Limb (tissue), 2 donors: ENCODE results near the gene TTBK2.
"Not testable (repeated sequence)": the region's sequence is repeated elsewhere in the genome, so short reads cannot be mapped to it uniquely, and the experiment has no call there.

Experiments
- DNase-seq, 2 donors: peaks; one replicate each; pipeline ENCODE4 v3.0.0-alpha.2; 2016; ENCODE audit errors: extremely low spot score in 2 of 2

TTBK2 gene

DNA sequence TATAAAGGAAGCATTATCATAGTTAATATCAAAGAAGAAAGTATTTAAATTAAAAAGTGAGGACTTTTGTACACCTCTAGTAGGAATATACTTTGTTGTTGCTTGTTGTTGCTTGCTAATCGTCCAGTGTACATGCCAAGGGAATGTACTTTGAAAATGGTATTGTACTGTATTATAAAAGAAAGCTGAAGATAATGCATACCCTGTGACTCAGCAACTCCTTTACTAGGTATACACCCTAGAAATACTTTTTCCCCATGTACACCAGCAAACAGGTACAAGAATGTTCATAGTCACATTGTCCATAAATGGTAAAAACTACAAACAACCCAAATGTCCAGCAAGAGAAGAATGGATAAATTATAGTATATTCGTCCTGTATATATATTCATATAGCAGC, 12.0 kb downstream of the TTBK2 start:
- no peak for DNase-seq

DNA sequence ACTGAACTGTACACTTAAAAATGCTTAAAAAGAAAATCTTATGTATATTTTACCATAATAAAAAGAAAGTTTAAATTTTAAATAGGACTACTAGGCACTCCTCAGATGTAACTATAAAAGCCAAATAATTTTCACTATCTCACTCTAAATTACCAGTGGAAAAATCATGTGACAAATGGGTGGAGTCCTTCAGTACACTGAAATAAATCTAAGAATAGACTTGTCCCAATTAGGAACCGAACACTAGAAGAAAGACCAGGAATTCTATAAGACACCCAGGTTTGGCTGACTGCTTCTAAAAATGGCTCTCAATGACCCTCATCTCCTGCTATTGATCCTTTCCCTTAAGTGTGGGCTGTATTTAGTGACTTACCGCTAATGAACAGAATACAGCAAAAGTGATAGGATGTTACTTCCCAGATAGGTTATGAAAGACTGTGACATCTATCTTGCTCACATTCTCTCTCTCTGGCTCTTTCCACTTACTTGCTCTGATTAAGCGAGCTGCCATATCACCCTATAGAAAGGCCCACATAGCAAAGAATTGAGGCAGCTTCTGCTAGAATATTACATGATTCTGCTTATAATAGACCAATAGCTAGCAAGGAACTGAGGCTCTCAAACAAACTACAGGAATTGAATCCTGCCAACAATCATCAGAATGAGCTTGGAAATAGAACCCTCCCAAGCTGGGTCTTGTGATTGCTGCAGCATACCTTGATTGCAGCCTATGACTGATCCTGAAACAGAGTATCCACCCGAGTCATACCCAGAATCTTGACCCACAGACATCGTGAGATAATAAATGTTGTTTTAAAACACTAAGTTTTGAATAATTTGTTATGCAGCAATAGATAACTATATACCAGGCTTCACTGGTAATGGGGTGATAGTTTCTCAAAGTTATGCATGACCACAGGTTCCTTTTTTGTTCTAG, 16.9 kb downstream of the TTBK2 start:
- no peak for DNase-seq

DNA sequence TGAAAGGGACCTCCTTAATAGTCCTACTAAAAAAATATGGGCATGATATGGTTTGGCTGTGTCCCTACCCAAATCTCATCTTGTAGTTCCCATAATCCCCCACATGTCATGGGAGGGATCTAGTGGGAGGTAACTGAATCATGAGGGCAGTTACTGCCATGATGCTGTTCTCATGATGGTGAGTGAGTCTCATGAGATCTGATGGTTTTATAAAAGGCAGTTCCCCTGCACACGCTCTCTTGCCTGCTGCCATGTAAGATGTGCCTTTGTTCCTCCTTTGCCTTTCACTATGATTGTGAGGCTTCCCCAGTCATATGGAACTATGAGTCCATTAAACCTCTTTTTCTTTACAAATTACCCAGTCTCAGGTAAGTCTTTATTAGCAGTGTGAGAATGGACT, 26.7 kb downstream of the TTBK2 start:
- not testable (repeated sequence) for DNase-seq

DNA sequence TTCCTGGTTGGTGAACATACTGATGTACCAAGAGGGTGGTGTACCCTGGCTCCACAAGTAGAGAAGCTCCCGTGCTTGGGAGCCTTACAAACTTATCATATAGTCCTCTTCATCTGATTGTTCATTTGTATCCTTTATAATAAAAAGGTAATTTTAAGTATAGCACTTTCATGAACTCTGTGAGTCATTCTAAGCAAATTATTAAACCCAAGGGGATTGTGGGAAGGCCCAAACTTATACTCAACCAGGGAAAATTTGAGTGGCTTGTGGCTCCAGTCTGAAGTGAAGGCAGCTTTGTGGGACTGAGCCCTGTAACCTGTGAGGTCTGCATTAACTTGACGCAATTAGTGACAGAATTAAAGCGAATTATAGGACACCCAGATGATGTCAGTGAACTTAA, 29.0 kb downstream of the TTBK2 start:
- no peak for DNase-seq

DNA sequence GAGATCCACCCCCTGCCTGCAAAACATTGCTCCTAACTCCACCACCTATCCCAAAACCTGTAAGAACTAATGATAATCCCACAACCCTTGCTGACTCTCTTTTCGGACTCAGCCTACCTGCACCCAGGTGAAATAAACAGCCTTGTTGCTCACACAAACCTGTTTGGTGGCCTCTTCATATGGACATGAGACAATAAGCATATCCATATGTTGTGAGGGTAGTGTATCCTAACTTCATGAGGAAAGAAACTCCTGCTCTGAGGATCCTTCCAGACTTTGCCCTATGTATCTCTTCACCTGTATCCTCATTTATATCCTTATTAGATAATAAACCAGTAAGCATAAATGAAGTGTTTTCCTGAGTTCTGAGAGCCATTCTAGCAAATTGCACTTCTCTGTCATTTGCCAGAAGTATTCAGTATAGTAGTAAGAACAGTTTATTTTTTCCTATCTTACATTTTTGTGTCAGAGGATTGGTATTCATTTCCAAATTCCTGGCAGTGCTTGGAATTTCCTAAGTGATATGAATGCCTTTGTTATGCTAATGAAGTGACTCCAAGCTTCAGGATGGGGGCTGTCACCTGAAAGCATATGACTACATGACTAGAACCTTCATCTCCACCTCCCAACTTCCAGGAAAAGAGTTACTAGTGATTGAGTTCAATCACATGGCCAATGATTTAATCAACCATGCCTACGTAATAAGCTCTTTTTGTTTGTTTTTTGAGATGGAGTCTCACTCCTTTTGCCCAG, 30.2 kb downstream of the TTBK2 start:
- no peak for DNase-seq

DNA sequence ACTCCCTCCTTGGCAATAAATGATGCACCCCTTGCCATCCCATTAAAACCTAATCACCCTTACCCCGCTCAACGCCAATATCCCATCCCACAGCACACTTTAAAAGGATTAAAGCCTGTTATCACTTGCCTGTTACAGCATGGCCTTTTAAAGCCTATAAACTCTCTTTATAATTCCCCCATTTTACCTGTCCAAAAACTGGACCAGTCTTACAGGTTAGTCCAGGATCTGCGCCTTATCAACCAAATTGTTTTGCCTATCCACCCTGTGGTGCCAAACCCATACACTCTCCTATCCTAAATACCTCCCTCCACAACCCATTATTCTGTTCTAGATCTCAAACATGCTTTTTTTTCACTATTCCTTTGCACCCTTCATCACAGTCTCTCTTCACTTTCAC, 33.2 kb downstream of the TTBK2 start:
- not testable (repeated sequence) for DNase-seq

DNA sequence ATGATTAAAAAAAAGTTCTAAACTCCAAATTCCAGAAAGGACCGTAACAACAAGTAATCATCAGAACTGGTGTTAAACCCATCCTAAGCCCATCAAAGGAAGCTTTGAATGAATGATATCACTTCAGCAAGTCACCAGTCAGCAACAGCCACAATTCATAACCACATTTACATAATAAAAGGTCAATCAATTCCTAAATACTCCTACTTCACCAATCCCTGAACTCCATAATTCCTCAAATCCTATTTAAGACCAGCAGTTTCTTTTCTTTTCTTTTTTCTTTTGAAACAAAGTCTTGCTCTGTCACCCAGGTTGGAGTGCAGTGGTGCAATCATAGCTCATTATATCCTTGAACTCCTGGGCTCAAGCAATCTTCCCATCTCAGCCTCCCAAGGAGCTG, 40.5 kb downstream of the TTBK2 start:
- no peak for DNase-seq

DNA sequence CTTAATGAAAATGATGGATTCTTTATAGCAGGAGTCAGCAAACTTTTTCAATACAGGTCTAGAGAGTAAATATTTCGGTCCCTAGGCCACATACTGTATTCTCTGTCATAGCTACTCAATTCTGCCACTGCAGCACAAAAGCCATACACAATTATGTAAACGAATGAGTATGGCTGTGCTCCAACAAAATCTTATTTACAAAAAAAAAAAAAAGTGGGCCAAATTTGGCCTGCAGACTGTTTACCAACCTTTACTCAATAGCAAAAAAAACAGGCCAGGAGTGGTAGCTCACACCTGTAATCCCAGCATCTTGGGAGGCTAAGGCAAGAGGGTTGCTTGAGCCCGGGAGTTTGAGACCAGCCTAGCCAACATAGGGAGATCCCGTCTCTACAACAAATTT, 41.1 kb downstream of the TTBK2 start:
- no peak for DNase-seq

DNA sequence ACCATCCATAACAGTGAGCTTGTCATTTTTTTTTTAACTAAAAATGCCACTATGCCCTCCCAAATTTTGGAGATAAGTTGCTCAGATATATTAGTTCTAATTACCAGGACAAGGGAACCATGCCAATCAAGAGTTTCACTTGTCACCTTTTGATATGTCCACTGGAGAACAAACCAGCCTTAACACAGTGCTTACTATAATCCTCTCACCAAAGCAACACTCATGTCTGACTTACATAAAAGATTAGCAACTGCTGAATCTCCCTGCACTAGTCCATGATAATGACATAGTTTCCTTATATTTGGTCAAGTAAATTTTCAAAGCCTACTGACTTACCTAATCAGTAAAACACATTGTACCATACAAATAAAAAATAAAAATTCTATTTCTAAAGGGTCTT, 44.4 kb downstream of the TTBK2 start:
- DNase-seq = no peak

DNA sequence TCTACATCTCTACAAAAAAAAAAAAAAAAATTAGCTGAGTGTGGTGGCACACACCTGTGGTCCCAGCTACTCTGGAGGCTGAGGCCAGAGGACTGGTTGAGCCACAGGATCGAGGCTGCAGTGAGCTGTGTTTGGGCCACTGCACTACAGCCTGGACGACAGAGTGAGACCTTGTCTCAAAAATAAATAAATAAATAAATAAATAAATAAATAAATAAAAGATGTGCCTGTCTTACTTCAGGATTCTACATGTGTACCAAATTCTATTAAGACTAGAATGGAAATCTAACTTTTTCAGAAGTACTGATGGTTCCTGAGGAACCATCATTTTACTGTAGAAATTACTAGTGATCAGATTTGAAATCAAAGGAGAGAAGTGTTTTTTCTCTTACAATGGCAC, 51.9 kb downstream of the TTBK2 start:
- DNase-seq = no peak

DNA sequence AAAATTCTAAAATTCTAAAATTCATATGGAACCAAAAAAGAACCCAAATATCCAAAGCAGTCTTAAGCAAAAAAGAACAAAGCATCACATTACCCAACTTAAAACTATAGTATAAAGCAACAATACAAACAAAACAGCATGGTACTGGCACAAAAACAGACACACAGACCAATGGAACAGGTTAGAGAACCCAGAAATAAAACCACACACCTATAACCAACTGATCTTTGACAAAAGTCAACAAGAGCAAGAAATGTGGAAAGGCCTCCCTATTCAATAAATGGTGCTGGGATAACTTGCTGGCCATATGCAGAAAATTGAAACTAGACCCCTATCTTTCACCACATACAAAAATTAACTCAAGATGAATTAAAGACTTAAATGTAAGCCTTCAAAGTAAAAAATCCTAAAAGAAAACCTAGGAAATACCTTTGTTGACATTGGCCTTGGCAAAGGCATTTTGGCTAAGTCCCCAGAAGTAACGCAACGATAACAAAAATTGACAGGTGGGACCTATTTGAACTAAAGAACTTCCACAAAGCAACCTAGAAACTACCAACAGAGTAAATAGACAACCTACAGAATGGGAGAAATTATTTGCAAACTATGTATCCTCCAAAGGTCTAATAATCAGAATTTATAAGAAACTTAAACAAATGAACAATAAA, 56.9 kb downstream of the TTBK2 start:
- DNase-seq = no peak

DNA sequence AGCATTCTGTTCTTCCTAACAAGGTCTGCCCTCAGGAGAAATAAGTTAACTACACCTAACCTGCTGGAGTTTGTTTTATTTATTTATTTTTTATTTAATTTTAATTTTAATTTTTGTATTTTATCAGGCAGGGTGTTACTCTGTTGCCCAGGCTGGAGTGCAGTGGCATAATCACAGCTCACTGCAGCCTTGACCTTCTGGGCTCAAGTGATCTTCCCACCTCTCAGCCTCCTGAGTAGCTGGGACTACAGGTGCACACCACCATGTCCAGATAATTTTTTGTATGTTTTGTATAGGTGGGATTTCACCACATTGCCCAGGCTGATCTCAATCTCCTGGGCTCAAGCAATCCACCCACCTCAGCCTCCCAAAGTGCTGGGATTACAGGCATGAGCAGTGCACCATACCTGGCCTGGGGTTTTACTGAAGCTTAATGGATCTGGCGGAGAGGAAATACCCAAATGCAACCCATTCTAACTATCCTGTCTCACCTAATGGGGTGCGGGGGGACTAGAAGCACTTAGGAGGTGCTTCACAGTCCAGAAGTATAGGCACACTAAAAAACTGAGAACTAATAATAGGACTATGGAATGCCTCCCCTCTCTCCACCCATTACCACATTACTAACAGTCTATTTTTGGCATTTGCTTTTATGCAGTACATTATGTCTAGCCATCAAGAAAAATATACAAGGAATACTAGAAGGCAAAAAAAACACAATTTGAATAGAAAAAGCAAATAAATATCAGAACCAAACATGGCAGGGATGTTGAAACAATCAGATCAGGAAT, 61.4 kb downstream of the TTBK2 start:
- no peak for DNase-seq

DNA sequence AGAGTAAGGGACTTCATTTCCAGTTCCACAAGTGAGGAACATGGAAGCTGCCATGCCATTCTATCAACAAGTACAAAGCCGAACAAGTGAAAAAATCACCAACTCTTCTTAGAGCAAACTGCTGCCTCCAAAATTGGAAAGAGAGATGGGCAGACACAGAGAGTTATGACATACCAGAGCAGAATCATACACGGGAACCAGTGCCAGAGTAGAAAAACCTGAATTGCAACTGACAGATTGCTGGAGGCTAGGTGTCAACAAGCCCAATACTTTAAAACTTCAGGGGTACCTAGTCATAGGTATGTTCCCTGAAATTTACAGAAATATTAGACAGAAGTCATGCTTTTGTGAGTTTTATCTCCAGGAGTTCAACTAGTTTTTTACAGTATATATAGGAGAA, 62.0 kb downstream of the TTBK2 start:
- DNase-seq = no peak

DNA sequence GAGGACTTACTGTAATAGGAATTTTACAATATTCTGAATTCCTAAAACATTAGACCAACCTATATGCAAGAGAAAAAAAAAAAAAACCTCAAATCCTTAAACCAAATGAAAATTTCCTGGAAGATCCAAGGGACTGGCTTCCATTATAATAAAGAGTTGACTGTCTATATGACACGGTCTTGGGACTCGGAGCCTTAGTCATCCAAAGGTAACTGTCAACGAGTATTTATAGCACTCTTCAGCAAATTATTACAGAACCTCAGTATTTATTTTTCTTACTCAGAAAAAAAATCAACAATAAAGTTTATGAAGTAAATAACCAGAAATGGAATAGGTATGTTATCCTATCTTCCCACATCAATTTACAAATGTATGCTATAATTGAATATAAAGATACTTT, 66.0 kb downstream of the TTBK2 start:
- DNase-seq = no peak

DNA sequence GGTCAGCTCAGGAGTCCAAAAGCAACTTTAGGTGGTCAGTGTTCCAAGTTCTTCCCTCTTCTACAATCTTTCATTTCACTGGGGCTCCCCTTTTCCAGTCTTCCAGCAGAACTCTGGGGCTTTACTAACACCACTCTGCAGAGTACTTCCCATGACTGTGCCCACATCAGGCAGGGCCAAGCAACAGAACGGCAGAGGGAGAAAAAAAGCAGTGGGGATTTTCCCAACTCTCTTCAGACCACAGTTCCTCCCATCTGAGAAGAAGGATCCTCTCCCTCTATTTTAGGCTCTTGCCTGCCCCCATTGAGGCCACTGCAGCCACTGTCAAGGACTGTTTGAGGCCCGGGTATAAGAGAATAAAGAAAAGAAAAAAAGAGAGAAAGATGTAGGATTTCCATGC, 70.7 kb downstream of the TTBK2 start:
- no peak for DNase-seq

DNA sequence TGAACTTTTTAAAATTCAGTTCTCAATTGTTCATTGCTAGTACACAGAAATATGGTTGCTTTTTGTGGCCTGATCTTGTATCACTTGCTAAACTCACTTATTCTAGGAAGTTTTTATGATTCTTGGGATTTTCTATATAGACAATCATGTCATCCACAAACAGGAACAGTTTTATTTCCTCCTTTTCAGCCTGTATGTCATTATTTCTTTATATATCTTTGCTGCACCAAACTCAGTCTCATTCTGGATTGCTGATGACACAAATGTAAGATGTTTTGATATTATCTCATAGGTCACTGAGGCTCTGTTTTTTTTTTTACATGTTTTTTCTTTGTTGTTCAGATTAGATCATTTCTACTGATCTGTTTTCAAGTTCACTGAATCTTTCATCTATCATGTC, 71.7 kb downstream of the TTBK2 start:
- no peak for DNase-seq

DNA sequence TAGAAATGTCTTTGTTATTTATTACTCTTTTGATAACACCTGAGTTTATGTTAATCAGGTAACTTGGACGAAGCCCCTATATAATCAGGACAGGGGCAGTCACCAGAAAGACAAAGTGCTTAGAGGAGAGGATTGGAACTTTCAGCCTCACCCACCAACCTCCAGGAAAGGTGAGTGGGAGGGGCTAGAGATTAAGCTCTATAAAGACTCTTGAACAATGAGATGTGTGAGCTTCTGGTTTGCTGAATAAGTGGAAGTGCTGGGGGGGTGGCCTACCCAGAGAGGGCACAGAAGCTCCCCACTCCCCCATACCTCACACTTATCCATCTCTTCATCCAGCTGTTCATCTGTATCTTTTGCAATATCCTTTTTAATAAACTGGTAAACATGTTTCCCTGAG, 73.9 kb downstream of the TTBK2 start:
- no peak for DNase-seq

DNA sequence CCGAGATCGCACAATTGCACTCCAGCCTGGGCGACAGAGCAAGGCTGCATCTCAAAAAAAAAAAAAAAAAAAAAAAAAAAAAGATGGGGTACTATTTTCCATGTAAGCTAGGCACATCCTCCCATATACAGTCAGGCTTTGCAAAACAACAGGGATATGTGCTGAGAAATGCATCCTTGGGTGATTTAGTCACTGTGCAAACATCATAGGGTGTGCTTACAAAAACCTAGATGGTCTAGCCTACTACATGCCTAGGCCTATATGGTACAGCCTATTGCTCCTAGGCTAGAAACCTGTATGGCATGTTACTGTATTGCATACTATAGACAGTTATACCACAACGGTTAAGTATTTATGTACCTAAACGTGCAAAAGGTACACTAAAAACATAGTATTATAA, 75.0 kb downstream of the TTBK2 start:
- no peak for DNase-seq

DNA sequence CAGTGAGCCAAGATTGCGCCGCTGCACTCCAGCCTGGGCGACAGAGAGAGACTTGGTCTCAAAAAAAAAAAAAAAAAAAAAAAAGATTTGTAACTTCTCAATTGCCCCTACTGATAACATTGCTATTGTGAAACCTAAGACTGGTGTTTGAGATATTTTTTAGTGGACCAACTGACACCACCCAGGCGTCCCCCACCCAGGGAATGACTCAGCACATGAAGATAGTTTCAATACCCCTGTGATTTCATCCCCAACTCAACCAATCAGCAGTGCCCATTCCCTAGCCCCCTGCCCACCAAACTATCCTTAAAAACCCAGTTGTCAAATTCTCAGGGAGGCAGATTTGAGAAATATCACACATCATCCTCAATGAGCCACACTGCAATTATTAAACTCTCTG, 76.9 kb downstream of the TTBK2 start:
- no peak for DNase-seq

DNA sequence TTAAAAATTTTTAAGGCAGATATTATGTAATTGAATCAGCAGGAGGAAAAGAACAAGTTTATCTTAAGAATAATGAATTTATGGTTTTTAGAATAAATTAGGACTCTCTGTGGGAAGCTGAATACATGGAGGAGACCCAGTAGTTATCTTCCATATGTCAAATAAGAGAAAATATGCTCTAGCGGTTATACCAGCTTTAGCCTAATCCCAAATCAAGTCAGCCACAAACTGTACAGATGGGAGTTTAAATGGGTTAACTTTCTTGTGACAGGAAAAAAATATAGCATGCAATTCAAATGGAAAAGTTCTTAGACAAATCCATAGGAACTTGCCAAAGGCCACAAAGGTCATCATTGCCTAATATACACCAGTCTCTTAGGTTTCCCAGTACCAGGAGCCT, 84.3 kb downstream of the TTBK2 start:
- no peak for DNase-seq

DNA sequence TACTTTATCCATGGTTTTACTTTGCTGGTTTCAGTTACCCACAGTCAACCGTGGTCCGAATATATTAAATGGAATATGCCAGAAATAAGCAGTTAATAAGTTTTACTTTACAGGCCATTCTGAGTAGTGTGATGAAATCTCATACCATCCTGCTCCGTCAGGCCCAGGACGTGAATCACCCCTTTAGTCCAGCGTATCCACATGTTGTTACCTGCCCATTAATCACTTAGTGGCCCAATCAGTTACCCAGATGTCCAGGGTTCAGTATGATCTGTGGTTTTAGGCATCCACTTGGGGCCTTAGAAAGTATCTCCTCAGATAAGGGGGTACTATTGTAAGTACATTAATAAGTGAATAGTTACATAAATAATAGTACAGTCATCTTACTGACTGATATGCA, 88.0 kb downstream of the TTBK2 start:
- no peak for DNase-seq
